Prostate gland (tissue), 2 donors: ENCODE data around the gene SH3D19. TPM values are rescaled to one million over a fixed set of nuclear protein-coding genes. Genes with fewer than 3 reads are reported as not detected.

ENCODE experiments used
- DNase-seq: peaks from one replicate; pipeline ENCODE4 v3.0.0-alpha.2; 2019; ENCODE audit warnings: low spot score
- H3K27ac ChIP-seq, 2 donors: fragments of 200-600 bp; sonication (generic); 2 replicates each; pipeline ENCODE4 v1.5.1; 2017 to 2019
- H3K27me3 ChIP-seq: fragments of 200-600 bp; sonication (generic); replicated peaks from 2 replicates; pipeline ENCODE4 v1.5.1; 2019; ENCODE audit not compliant: insufficient read depth
- H3K36me3 ChIP-seq, 2 donors: fragments of 200-600 bp; sonication (generic); 1 replicate in 1 of 2; 2 replicates in 1 of 2; pipeline versions ENCODE4 v1.5.1 to v1.8.1; 2017 to 2019
- H3K4me1 ChIP-seq: fragments of 200-600 bp; sonication (generic); replicated peaks from 2 replicates; pipeline ENCODE4 v1.5.1; 2019
- H3K4me3 ChIP-seq, 2 donors: fragments of 200-600 bp; sonication (generic); 2 replicates each; pipeline ENCODE4 v1.5.1; 2017 to 2019
- H3K9me3 ChIP-seq: fragments of 200-600 bp; sonication (generic); 2 replicates; pipeline ENCODE4 v1.5.1; 2017
- POLR2A ChIP-seq: fragments of 450-650 bp; IDR thresholded peaks from one replicate; pipeline ENCODE4 v1.6.1; 2016; ENCODE audit warnings: antibody characterized with exemption, mild to moderate bottlenecking
- POLR2AphosphoS5 ChIP-seq: sonication (generic); formaldehyde crosslinking; IDR thresholded peaks from one replicate; pipeline ENCODE4 v1.6.1; 2017; ENCODE audit warnings: antibody characterized with exemption
- WGBS: methylation state at CpG from one replicate; pipeline ENCODE4 v1.1.5; 2018; 5-methylcytosine and 5-hydroxymethylcytosine counted together
- intact Hi-C: fragments of 100-400 bp; cut with DNase I; formaldehyde crosslinking; loops from one replicate; pipeline ENCODE4 v1.14.2; 2022
- total RNA-seq, 2 donors: library from RNA; depleted of rRNA; stranded (reverse); fragments of >200 nt; gene quantifications; one replicate each; pipeline ENCODE4 v1.1.0, GENCODE V29; 2016
- TF ChIP-seq, protein P1 (sequence below), 4 experiments: fragments of 200-600 bp in 2 of 4; fragments of 450-650 bp in 2 of 4; sonication (generic) in 2 of 4; IDR thresholded peaks; 1 replicate in 3 of 4; 2 replicates in 1 of 4; pipeline ENCODE4 v1.5.1; 2016 to 2019; ENCODE audit warnings: antibody characterized with exemption in 4 of 4, mild to moderate bottlenecking in 2 of 4, moderate library complexity in 2 of 4

SH3D19 gene
- total RNA-seq, 2 donors from 2014 or later = 27.1 to 61.1 TPM

DNA sequence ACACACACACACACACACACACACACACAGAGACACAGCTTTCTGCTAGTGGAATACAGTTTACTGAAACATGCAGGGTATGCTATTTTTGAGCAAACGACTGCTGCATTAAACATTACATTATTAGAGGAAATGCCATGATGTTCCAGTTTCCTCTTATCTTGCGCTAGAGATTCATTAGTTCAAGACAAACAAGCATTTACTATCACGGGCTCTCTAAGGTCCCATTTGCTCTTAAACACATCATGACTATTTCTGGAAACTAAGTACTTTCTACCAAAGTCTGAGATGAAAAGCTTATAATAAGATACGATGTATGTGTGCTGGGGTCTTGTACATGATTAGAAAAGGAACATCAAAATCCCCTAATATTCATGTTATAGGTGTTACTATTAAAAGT, 177.1 kb downstream of the SH3D19 start:
- no peaks in the 10 kb centered on the region for H3K4me1 ChIP-seq
- no peak overlapping the region for H3K27ac ChIP-seq
- no peak overlapping the region for H3K4me3 ChIP-seq
- no peaks in the 10 kb centered on the region for H3K27me3 ChIP-seq
- WGBS = 78% methylated on average over 4 of the region's 4 CpGs
- no peaks in the 10 kb centered on the region for H3K36me3 ChIP-seq
- no peaks in the 10 kb centered on the region for H3K9me3 ChIP-seq
- DNase-seq = no peak
- intact Hi-C loops = no loop called here
- TF ChIP-seq POLR2A = no peak
- TF ChIP-seq POLR2AphosphoS5 = no peak
- TF ChIP-seq, protein P1, sequence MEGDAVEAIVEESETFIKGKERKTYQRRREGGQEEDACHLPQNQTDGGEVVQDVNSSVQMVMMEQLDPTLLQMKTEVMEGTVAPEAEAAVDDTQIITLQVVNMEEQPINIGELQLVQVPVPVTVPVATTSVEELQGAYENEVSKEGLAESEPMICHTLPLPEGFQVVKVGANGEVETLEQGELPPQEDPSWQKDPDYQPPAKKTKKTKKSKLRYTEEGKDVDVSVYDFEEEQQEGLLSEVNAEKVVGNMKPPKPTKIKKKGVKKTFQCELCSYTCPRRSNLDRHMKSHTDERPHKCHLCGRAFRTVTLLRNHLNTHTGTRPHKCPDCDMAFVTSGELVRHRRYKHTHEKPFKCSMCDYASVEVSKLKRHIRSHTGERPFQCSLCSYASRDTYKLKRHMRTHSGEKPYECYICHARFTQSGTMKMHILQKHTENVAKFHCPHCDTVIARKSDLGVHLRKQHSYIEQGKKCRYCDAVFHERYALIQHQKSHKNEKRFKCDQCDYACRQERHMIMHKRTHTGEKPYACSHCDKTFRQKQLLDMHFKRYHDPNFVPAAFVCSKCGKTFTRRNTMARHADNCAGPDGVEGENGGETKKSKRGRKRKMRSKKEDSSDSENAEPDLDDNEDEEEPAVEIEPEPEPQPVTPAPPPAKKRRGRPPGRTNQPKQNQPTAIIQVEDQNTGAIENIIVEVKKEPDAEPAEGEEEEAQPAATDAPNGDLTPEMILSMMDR (IDR thresholded peaks at IDR 0.05) = no peak

DNA sequence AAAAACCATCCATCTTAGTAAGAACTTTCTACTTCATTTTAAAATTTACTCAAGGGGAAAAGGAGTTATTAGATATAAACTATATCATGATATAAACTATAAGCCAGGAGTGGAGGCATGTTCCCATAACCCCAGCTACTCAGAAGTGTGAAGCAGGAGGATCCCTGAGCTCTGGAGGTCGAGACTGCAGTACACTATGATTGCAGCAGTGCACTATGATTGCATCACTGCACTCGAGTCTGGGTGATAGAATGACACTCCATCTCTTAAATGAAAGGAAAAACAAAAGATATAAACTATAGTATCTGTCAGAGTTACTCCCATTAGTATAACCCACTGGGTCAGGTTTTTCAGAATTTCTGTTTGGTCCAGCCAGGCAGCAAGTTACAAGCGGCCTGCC, 178.4 kb downstream of the SH3D19 start:
- WGBS = 80% methylated on average over 3 of the region's 3 CpGs

DNA sequence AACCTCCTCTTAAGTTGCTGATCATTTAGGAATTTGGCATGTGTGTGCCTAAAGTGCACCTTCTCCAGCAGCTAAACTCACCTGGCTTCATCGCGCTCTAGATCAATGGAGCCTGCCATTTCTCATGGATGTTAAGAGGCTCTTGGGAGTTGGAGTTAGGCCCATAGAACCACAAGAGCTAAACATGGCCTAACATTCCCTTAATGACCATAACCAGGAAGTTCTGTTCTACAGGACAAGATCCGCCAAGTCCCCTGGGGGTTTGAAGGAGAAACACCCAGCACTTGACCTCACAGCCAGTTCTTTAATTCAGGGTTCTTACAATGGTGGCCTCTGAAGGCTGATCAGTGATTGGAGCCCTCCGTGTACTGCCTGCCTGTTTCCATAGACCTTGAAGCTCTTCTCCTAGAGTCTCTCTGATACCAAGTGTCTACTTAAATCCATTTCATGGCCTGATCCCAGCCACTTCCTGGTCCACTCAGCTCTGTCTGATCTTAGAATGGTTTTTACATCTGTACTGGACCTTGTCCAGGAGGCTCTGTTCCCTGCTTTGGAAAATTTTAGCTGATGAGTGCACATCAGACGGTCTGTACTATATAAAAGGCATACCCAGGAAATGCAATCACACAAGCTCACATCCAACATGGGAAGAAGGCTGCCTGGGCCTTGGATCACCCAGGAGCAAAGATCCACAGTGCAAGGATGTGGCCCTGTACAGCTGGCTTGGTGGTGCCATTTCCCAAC, 180.9 kb downstream of the SH3D19 start:
- Histone ChIP-seq H3K4me3 (no peak overlapping the region), H3K4me1 (no peaks in the 10 kb centered on the region), H3K27ac (no peak overlapping the region), H3K9me3 (no peaks in the 10 kb centered on the region), H3K27me3 (no peaks in the 10 kb centered on the region), H3K36me3 (no peaks in the 10 kb centered on the region)
- DNase-seq = no peak
- intact Hi-C loops = no loop called here
- 92% methylated on average over 5 of the region's 5 CpGs for WGBS
- TF ChIP-seq POLR2A (no peak), POLR2AphosphoS5 (no peak)
- TF ChIP-seq, protein P1 (IDR thresholded peaks at IDR 0.05) = no peak

More for the DNA sequence above, 178.4 kb downstream of the SH3D19 start:
- intact Hi-C loops = no loop called here
- no peaks in the 10 kb centered on the region for H3K36me3 ChIP-seq
- H3K27me3 ChIP-seq = no peaks in the 10 kb centered on the region
- H3K9me3 ChIP-seq = no peaks in the 10 kb centered on the region
- H3K4me1 ChIP-seq = no peaks in the 10 kb centered on the region
- DNase-seq = no peak
- H3K4me3 ChIP-seq = no peak overlapping the region
- H3K27ac ChIP-seq = no peak overlapping the region
- TF ChIP-seq POLR2A = no peak
- no peak for TF ChIP-seq POLR2AphosphoS5
- TF ChIP-seq, protein P1 (IDR thresholded peaks at IDR 0.05) = no peak

GRCh38 chr4:151143811-151144210, 181.6 kb downstream of the SH3D19 start:
- no peak for TF ChIP-seq POLR2A
- no peak for TF ChIP-seq POLR2AphosphoS5
- TF ChIP-seq, protein P1 (IDR thresholded peaks at IDR 0.05) = no peak

GRCh38 chr4:151143162-151143561, 182.2 kb downstream of the SH3D19 start:
- no peaks in the 10 kb centered on the region for H3K27me3 ChIP-seq
- no peaks in the 10 kb centered on the region for H3K4me1 ChIP-seq
- no peak for DNase-seq
- H3K4me3 ChIP-seq = no peak overlapping the region
- H3K9me3 ChIP-seq = no peaks in the 10 kb centered on the region
- no peak overlapping the region for H3K27ac ChIP-seq
- no peak for TF ChIP-seq POLR2AphosphoS5
- TF ChIP-seq, protein P1 (IDR thresholded peaks at IDR 0.05) = no peak
- TF ChIP-seq POLR2A = no peak
- WGBS = 92% methylated on average over 2 of the region's 2 CpGs
- no peaks in the 10 kb centered on the region for H3K36me3 ChIP-seq
- intact Hi-C loops = no loop called here

More at GRCh38 chr4:151143811-151144210, 181.6 kb downstream of the SH3D19 start:
- no peaks in the 10 kb centered on the region for H3K4me1 ChIP-seq
- intact Hi-C loops = no loop called here
- no peak overlapping the region for H3K4me3 ChIP-seq
- no peaks in the 10 kb centered on the region for H3K27me3 ChIP-seq
- 99% methylated on average over 3 of the region's 3 CpGs for WGBS
- no peak for DNase-seq
- H3K9me3 ChIP-seq = no peaks in the 10 kb centered on the region
- no peak overlapping the region for H3K27ac ChIP-seq
- H3K36me3 ChIP-seq = no peaks in the 10 kb centered on the region
